ENCODE results near the gene C3orf20. TPM values are rescaled to one million over a fixed set of nuclear protein-coding genes. Genes with fewer than 3 reads are reported as not detected.

C3orf20 gene
- polyA plus RNA-seq, 1 donor from 2014 or later: not detected

DNA sequence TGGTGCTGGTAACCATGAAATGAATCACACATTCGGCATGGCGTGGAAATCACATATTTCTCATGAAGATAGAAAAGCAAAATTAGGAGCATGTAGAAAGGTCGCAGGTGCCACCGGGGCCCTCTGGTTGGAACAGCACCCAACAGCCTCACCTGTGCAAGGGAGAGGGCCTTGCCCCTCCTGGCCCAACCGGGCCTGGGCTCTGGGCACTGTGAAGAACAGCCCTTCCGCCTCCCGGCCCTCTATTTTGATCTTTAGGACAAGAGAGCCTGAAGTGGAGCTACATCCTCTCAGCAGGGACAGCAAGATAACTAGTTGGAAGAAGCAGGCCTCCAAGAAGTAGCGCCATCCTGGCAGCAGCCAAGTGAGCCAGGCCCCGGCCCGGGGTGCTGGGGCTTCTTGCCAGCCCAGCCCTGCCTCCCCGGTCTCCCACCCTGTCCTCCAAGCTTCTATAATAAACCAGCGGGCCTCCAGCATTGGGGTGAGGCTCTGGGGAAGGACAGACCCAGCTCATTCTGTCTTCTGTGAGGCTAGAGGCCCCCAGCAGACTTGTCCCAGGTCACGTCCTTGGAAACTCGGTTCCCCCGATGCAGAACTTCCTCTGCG, 97.7 kb downstream of the C3orf20 start:
- no peaks in the 10 kb centered on the region for H3K9me3 ChIP-seq (ENCODE audit: low read length)
- no peaks in the 10 kb centered on the region for H3F3A ChIP-seq (ENCODE audit: insufficient read depth, low read length, poor library complexity, severe bottlenecking)
- no peak overlapping the region for H3K4me3 ChIP-seq (ENCODE audit: low read length)
- no peaks in the 10 kb centered on the region for H3K27me3 ChIP-seq (ENCODE audit: insufficient read depth, low read depth, low read length)
- H4K20me1 ChIP-seq (ENCODE audit: insufficient read depth): no peaks in the 10 kb centered on the region
- H3K4me2 ChIP-seq (ENCODE audit: low read length): no peak overlapping the region
- TF ChIP-seq, protein P1, sequence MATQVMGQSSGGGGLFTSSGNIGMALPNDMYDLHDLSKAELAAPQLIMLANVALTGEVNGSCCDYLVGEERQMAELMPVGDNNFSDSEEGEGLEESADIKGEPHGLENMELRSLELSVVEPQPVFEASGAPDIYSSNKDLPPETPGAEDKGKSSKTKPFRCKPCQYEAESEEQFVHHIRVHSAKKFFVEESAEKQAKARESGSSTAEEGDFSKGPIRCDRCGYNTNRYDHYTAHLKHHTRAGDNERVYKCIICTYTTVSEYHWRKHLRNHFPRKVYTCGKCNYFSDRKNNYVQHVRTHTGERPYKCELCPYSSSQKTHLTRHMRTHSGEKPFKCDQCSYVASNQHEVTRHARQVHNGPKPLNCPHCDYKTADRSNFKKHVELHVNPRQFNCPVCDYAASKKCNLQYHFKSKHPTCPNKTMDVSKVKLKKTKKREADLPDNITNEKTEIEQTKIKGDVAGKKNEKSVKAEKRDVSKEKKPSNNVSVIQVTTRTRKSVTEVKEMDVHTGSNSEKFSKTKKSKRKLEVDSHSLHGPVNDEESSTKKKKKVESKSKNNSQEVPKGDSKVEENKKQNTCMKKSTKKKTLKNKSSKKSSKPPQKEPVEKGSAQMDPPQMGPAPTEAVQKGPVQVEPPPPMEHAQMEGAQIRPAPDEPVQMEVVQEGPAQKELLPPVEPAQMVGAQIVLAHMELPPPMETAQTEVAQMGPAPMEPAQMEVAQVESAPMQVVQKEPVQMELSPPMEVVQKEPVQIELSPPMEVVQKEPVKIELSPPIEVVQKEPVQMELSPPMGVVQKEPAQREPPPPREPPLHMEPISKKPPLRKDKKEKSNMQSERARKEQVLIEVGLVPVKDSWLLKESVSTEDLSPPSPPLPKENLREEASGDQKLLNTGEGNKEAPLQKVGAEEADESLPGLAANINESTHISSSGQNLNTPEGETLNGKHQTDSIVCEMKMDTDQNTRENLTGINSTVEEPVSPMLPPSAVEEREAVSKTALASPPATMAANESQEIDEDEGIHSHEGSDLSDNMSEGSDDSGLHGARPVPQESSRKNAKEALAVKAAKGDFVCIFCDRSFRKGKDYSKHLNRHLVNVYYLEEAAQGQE (IDR thresholded peaks at IDR 0.05; ENCODE audit: borderline replicate concordance): no peak
- TF ChIP-seq POLR2AphosphoS5 (IDR thresholded peaks at IDR 0.05) (no peak), RAD21 (conservative IDR thresholded peaks at IDR 0.05) (no peak), EP300 (conservative IDR thresholded peaks at IDR 0.05; ENCODE audit: poor library complexity, severe bottlenecking) (no peak), SMC3 (conservative IDR thresholded peaks at IDR 0.05; ENCODE audit: poor library complexity) (no peak), TAF1 (IDR thresholded peaks at IDR 0.05; ENCODE audit: low read depth) (no peak), EZH2 (IDR thresholded peaks at IDR 0.05; ENCODE audit: borderline replicate concordance, insufficient read depth, low read length, poor library complexity, severe bottlenecking) (no peak), MXI1 (conservative IDR thresholded peaks at IDR 0.05; ENCODE audit: poor library complexity, severe bottlenecking) (no peak)
- TF ChIP-seq, protein P2, sequence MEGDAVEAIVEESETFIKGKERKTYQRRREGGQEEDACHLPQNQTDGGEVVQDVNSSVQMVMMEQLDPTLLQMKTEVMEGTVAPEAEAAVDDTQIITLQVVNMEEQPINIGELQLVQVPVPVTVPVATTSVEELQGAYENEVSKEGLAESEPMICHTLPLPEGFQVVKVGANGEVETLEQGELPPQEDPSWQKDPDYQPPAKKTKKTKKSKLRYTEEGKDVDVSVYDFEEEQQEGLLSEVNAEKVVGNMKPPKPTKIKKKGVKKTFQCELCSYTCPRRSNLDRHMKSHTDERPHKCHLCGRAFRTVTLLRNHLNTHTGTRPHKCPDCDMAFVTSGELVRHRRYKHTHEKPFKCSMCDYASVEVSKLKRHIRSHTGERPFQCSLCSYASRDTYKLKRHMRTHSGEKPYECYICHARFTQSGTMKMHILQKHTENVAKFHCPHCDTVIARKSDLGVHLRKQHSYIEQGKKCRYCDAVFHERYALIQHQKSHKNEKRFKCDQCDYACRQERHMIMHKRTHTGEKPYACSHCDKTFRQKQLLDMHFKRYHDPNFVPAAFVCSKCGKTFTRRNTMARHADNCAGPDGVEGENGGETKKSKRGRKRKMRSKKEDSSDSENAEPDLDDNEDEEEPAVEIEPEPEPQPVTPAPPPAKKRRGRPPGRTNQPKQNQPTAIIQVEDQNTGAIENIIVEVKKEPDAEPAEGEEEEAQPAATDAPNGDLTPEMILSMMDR (IDR thresholded peaks at IDR 0.05; ENCODE audit: poor library complexity, severe bottlenecking): no peak
- H3K36me3 ChIP-seq (ENCODE audit: insufficient read depth, low read length): no peaks in the 10 kb centered on the region
- H3K9ac ChIP-seq (ENCODE audit: low read length): no peak overlapping the region
- no peak overlapping the region for H2AFZ ChIP-seq (ENCODE audit: low read depth, low read length)
- H3K9me2 ChIP-seq (ENCODE audit: insufficient read depth, low read length): no peaks in the 10 kb centered on the region
- H3K27ac ChIP-seq (ENCODE audit: low read length): no peak overlapping the region
- no peaks in the 10 kb centered on the region for H3K79me2 ChIP-seq (replicated peaks; ENCODE audit: insufficient read depth, low read length)

DNA sequence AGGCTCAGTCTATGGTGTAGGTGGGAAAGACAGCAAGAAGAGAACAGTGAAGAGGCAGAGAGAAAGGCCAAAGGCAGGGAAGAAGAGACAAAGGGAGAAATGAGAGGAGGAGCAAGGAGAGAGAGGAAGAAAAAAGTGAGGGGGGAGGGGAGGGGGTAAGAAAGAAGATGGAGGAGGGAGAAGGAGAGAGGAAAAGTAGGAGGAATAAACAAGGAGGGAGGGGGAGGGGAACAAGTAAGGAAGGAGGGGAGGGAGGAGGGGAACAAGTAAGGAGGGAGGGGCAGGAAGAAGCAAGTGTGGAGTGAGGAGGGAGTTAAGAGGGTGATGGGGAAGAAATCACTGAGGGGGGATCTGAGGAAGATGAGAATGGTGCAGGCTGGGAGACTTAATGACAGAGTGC, 98.3 kb downstream of the C3orf20 start:
- Histone ChIP-seq H4K20me1 (ENCODE audit: insufficient read depth) (no peaks in the 10 kb centered on the region), H3K9me2 (ENCODE audit: insufficient read depth, low read length) (no peaks in the 10 kb centered on the region), H3K36me3 (ENCODE audit: insufficient read depth, low read length) (no peaks in the 10 kb centered on the region), H3K4me3 (ENCODE audit: low read length) (no peak overlapping the region), H3F3A (ENCODE audit: insufficient read depth, low read length, poor library complexity, severe bottlenecking) (no peaks in the 10 kb centered on the region), H3K27ac (ENCODE audit: low read length) (no peak overlapping the region), H2AFZ (ENCODE audit: low read depth, low read length) (no peak overlapping the region), H3K9ac (ENCODE audit: low read length) (no peak overlapping the region), H3K27me3 (ENCODE audit: insufficient read depth, low read depth, low read length) (no peaks in the 10 kb centered on the region), H3K4me2 (ENCODE audit: low read length) (no peak overlapping the region), H3K79me2 (replicated peaks; ENCODE audit: insufficient read depth, low read length) (no peaks in the 10 kb centered on the region), H3K9me3 (ENCODE audit: low read length) (no peaks in the 10 kb centered on the region)
- no peak for TF ChIP-seq POLR2AphosphoS5 (IDR thresholded peaks at IDR 0.05)
- no peak for TF ChIP-seq MXI1 (conservative IDR thresholded peaks at IDR 0.05; ENCODE audit: poor library complexity, severe bottlenecking)
- no peak for TF ChIP-seq TAF1 (IDR thresholded peaks at IDR 0.05; ENCODE audit: low read depth)
- TF ChIP-seq EZH2 (IDR thresholded peaks at IDR 0.05; ENCODE audit: borderline replicate concordance, insufficient read depth, low read length, poor library complexity, severe bottlenecking): no peak
- no peak for TF ChIP-seq EP300 (conservative IDR thresholded peaks at IDR 0.05; ENCODE audit: poor library complexity, severe bottlenecking)
- TF ChIP-seq, protein P2 (IDR thresholded peaks at IDR 0.05; ENCODE audit: poor library complexity, severe bottlenecking): no peak
- TF ChIP-seq, protein P1 (IDR thresholded peaks at IDR 0.05; ENCODE audit: borderline replicate concordance): no peak

Measured in neural cell (in vitro differentiated cells).